Measurements from ENCODE around the gene TIMP3.

The TIMP3 gene

GRCh38 chr22:32809786-32810554 is 8.5 kb downstream of the TIMP3 start:
- no peak for DNase-seq

GRCh38 chr22:32810555-32811133 is 9.1 kb downstream of the TIMP3 start:
- no peak for DNase-seq

- DNase-seq, result no peak
Observed at GRCh38 chr22:32811788-32812545, 10.5 kb downstream of the TIMP3 start.

- DNase-seq, result no peak
Observed at GRCh38 chr22:32814285-32814860, 12.9 kb downstream of the TIMP3 start.

DNA sequence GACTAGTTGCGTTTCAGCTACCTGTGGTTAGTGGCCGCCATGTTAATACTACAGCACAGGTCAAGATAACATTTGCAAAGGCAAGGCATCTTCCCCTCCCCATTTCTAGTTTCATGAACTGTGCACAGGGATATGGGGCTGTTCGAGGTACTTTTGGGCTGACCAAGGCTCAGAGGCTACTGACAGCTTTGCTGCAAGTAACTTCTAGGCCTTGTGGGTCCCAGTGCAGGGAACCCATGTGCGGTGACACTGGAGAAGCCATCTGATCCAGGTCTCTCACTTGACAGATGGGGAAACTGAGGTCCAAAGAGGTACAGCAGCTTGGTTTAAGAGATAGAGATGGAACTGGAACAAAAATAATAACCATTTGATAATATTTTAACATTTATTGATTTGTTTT is 13.6 kb downstream of the TIMP3 start:
- DNase-seq, result no peak

- no peak for DNase-seq
Observed at GRCh38 chr22:32815943-32816342, 14.4 kb downstream of the TIMP3 start.

GRCh38 chr22:32817137-32817730 is 15.7 kb downstream of the TIMP3 start:
- DNase-seq, result no peak

DNA sequence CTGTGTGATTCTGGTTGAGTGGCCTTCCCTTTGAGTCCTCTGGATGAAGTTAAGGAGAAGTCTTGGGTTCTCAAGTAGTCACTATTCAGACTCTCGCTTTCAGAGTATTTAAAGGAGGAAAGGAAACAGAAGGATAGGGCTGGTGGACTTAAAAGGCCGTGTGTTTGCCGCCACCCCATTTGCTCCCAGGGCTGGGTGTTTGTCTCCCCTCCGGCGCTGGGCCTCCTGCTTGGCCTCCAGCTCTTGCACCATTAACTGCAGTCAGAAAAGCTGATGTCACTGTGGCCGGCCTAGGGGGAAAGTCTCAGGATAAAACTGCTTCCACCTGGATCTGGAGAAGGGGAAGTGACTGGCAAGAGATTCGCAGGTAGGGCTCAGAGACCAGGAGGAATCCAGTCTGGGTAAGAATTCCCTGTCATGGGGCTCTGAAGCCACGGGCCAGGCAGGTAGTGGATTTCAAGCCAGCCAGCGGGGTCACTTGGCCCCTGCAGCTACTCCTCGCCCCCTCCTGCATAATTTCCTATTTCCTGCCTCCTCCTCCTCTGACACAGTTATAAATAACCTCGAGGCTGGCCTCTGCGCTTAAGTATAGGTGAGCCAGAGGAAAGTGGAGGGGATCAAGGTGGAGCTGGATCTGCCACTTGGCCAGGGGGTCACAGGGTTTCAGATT is 17.1 kb downstream of the TIMP3 start:
- no peak for DNase-seq

- no peak for DNase-seq
Observed at GRCh38 chr22:32819120-32819519, 17.6 kb downstream of the TIMP3 start.

DNA sequence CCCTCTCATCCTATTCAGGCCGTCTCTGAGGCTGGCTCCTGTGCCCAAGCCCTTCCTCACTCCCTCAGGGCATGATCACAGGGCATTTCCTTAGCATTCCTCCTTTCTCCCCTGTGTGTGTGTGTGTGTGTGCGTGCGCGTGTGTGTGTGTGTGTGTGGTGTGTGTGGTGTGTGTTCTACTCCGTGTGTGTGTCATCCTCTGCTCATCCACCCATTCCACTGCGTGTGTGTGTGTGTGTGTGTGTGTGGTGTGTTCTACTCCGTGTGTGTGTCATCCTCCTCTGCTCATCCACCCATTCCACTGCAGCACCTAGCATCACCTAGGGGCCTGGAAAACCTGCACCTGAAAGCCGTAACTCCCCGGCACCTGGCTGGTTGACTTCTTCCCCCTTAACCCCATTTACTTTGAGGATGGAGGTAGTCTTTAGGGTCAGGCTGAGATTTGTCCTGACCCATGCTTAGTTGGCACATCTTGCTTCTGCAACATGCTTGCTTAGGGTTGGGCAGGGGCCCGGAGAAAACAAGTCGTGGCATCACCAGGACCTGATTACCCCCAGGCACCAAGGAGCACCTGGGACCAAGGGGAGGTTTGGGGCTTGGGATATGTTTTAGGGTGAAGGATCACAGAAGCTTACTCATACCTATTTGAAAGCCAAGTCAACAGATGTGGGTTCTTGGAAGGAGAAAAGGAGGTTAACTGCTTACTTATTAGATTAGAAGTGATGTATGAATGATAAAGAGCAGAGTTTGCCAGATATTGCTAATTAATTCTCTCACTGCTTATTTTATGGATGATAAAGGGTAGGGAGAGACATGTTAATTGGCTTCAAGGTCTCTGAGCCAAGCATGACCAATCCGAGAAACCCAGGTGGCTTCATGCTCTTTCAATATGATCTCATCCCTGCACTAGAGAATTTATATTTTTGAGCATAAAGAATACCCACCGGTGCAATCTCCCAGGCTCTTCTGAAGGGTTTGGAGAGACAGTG is 18.9 kb downstream of the TIMP3 start:
- no peak for DNase-seq

GRCh38 chr22:32822179-32822877 is 20.8 kb downstream of the TIMP3 start:
- no peak for DNase-seq

DNA sequence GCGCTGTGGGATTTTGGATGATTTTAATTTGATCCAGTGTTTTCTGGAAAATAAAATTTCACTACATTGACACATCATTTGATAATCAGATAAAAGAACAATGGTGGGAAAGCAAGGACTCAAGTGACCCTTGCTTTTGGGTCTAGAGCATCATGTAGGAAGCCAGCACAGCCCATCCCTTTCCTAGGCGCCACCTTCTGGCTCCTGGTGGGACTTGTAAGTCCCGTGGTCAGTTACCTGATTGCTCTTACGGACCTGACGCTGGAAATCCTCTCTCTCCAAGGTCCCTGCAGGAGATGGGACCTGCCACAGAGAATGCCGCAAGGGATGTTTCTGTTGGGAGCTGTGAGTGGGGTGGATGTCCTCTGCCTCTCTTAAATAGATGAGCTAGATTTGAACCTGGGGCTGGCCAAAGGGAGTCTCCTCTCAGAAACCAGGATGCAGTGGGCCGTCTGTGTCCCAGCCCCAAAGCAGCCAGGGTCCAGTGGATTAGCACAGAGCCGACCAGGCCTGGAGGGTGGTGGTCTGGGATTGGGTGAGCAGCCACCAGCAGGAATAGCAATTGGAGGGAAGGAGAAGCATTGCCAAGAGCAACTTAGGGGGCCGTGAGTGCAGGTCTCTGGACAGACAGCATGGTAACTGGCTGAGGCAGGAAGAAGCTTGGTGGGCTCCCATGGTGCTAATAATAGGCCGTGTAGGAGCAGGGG is 21.7 kb downstream of the TIMP3 start:
- DNase-seq, result no peak

DNA sequence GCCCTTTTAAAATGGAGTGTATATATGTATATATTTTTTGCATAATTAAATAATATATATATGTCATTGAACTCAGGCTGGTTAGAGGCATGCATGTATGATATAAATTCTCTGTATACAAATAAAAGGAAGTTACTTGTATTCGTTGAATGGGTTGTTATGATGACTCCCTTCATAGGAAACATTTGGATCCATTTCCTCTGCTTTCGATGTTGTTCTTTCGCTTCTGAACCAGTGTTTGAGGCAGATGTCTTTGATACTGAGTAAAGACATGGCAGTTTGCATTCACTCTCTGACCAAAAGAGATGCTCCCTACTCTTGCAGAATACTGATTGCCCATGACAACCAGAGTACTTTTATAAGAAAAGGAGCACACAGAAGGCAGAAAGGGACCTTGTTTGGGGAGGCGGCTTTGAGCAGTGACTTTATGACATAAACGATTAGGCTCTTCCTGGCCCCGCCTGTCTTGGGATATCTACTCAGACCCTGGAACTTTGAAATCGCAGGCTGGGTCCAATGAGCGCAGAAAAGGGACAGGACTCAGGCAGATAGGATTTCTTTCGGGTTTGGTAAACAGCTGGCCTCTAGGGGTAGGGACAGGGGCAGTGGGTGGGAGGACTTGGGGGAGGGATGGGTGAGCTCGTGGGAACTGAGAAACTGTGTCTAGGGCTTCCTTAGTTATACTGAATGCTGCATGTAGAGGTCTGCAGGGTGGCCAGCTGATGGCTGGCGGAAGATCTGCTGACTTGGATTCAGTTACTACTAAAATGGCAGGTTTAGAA is 23.2 kb downstream of the TIMP3 start:
- DNase-seq, result no peak

- DNase-seq, result no peak
Observed at GRCh38 chr22:32826537-32826936, 25.0 kb downstream of the TIMP3 start.

DNA sequence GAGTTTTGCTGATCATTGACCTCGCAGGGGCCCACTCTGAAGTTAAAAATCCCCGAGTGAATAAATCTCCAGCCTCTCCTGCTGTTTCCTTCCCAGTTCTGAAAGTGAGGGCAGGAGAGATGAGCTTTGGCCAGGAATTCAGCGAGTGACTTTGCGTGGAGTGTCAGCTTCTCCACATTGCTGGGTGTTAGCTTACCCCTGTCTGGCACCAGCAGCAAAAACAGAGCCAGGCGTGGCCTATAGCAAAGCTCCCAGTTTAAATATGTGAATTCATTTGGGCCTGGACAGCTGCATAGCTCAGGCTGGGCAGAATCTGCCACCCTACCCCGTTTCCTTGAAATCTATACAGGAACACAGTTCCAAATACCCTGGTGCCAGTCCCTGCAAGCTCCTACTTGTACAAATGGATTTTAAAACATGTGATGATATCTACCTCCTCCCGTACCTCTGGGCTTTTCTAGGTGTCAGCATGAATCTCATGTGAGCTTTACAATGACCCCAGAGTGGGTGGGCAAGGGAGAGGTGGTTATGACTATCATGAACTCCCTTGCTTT is 25.6 kb downstream of the TIMP3 start:
- DNase-seq, result no peak

GRCh38 chr22:32828150-32828549 is 26.6 kb downstream of the TIMP3 start:
- no peak for DNase-seq

DNA sequence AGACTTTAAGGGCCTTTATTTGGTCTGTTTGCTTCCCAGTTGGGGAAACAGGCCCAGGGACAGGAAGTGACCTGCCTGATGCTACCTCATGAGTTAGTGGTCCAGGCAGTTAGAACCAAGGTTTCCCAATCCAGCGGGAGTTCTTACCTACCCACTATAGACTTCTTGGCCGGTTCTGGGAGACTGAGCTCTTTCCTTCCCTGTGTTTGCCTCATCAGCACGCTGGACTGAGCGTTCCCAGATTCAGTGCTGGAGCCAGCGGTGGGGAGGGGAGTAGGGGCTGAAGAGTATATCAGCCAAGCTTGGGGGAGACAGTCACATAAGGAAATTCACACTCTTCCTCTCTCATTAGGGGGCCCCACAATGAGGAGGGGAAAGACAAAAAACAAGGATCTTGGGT is 27.1 kb downstream of the TIMP3 start:
- no peak for DNase-seq

- no peak for DNase-seq
Observed at GRCh38 chr22:32829451-32829851, 27.9 kb downstream of the TIMP3 start.

DNA sequence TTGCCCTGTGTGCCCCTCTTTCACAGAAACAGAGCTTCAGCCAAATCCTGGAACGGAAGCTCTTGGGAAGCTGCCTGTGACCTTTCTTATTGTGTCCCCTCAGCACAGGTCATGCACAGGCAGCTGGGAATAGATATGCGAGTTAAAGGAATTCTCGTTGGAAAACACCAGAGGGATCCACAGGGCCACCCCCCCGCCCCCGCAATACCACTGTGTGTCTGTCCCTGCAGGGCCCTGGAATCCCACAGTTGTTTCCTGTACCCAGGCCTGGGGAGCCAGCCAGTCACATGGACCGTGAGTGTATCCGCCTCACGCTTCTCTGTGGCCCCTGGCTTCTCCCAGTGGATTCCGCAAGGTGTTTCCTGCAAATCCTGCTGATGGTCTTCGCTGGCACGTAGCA is 29.0 kb downstream of the TIMP3 start:
- DNase-seq, result no peak

Measured in activated gamma-delta T cell (primary cell).